K562 (cell line): ENCODE data around the gene DPYSL4. TPM values are rescaled to one million over a fixed set of nuclear protein-coding genes. Genes with fewer than 3 reads are reported as not detected.

ENCODE experiments used
- ATAC-seq: fragments of 200-7000 bp; cut with Tn5 transposase; 3 replicates; pipeline ENCODE4 v1.9.1; 2020; ENCODE audit warnings: moderate library complexity
- BruUV-seq: library from RNA; stranded (reverse); fragments of 400-500 nt; replicated peaks from 2 replicates; lab custom pipeline; 2021; lab: Mats Ljungman, UMichigan
- CTCF ChIA-PET: fragments of 300-600 bp; formaldehyde crosslinking; extraction: SDS; loops from one replicate; lab custom pipeline; 2021; ENCODE audit warnings: low intra/inter-chr PET ratio; lab: Yijun Ruan, JAX
- POLR2A ChIA-PET: fragments of 300-600, 350-650 bp; sonication (Branson Sonifier 250); formaldehyde crosslinking; extraction: SDS; loops from one replicate; lab custom pipeline; 2021; ENCODE audit warnings: antibody characterized with exemption, inconsistent platforms; lab: Yijun Ruan, JAX
- DNase-seq, 4 experiments: peaks; one replicate each; pipeline versions ENCODE4 v3.0.0 to v3.0.0-alpha.2; 2011 to 2018; ENCODE audit warnings: low spot score in 3 of 4, mixed read lengths in 3 of 4; ENCODE audit errors: extremely low read depth in 1 of 4
- FAIRE-seq: peaks from 2 replicates; lab custom pipeline; 2011; peaks lifted over from hg19 to GRCh38; lab: Jason Lieb, UNC
- H2AFZ ChIP-seq: 2 replicates; pipeline ENCODE4 v1.6.0; 2011; ENCODE audit warnings: low read depth, low read length, control low read depth, inconsistent platforms
- H3K27ac ChIP-seq: fragments of 200-600 bp; 3 replicates; pipeline ENCODE4 v1.8.0; 2011; ENCODE audit warnings: low read depth, mild to moderate bottlenecking, control low read depth, inconsistent platforms, low read length, moderate library complexity, mixed read lengths; ENCODE audit errors: extremely low read depth
- H3K27me3 ChIP-seq, 2 experiments: fragments of 300-600 bp in 1 of 2; 2 replicates in 1 of 2; 3 replicates in 1 of 2; pipeline versions ENCODE4 v1.6.0 to v1.8.0; 2011; ENCODE audit warnings: inconsistent platforms in 2 of 2, low read length in 2 of 2, mild to moderate bottlenecking in 1 of 2, mixed read lengths in 1 of 2, moderate library complexity in 1 of 2; ENCODE audit not compliant: control insufficient read depth in 2 of 2, insufficient read depth in 2 of 2
- H3K36me3 ChIP-seq: fragments of 300-600 bp; 3 replicates; pipeline ENCODE4 v1.8.0; 2011; ENCODE audit warnings: mild to moderate bottlenecking, low read length, inconsistent platforms; ENCODE audit not compliant: control insufficient read depth, insufficient read depth
- H3K4me1 ChIP-seq, 2 experiments: fragments of 200-600 bp in 1 of 2; replicated peaks in 1 of 2; 2 replicates in 1 of 2; 3 replicates in 1 of 2; pipeline versions ENCODE4 v1.5.1 to v1.8.0; 2011; ENCODE audit warnings: inconsistent platforms in 2 of 2, low read length in 2 of 2, mild to moderate bottlenecking in 1 of 2, mixed read lengths in 1 of 2, moderate library complexity in 1 of 2; ENCODE audit not compliant: control insufficient read depth in 2 of 2, insufficient read depth in 2 of 2
- H3K4me2 ChIP-seq: 2 replicates; pipeline ENCODE4 v1.6.1; 2011; ENCODE audit warnings: low read length, control low read depth, inconsistent platforms, mixed read lengths; ENCODE audit not compliant: insufficient read depth
- H3K4me3 ChIP-seq: fragments of 200-600 bp; sonication (generic), shearing (Covaris generic); 2 replicates; pipeline ENCODE4 v1.5.1; 2016; ENCODE audit warnings: control low read depth, inconsistent platforms
- H3K79me2 ChIP-seq: fragments of 200-600 bp; 3 replicates; pipeline ENCODE4 v1.8.0; 2011; ENCODE audit warnings: low read length, inconsistent platforms; ENCODE audit not compliant: control insufficient read depth, insufficient read depth
- H3K9ac ChIP-seq, 2 experiments: 2 replicates each; pipeline versions ENCODE4 v1.6.0 to v1.6.1; 2011; ENCODE audit warnings: low read depth in 2 of 2, low read length in 2 of 2, control low read depth in 1 of 2, inconsistent platforms in 1 of 2, mild to moderate bottlenecking in 1 of 2, mixed read lengths in 1 of 2; ENCODE audit not compliant: insufficient read depth in 1 of 2
- H3K9me1 ChIP-seq: one replicate; pipeline ENCODE4 v1.6.0; 2011; ENCODE audit warnings: inconsistent platforms, mild to moderate bottlenecking, low read length, moderate library complexity; ENCODE audit not compliant: control insufficient read depth, insufficient read depth
- H3K9me3 ChIP-seq: replicated peaks from 2 replicates; pipeline ENCODE4 v1.5.1; 2011; ENCODE audit warnings: low read depth, low read length, inconsistent platforms; ENCODE audit not compliant: control insufficient read depth, insufficient read depth
- H4K20me1 ChIP-seq: replicated peaks from 2 replicates; pipeline ENCODE4 v1.6.1; 2011; ENCODE audit warnings: low read length, inconsistent platforms, mixed read lengths; ENCODE audit not compliant: control insufficient read depth, insufficient read depth
- BCL6 ChIP-seq: fragments of 250-450 bp; sonication (Bioruptor Pico); IDR thresholded peaks from 2 replicates; pipeline ENCODE4 v1.4.0; 2020
- NRF1 ChIP-seq, 2 experiments: fragments of 450-650 bp; IDR thresholded peaks in 1 of 2; conservative IDR thresholded peaks in 1 of 2; 2 replicates each; pipeline ENCODE4 v1.6.1; 2014; ENCODE audit warnings: mild to moderate bottlenecking in 2 of 2
- ZNF584 ChIP-seq: fragments of 200-800 bp; sonication (Bioruptor generic); IDR thresholded peaks from 2 replicates; pipeline ENCODE4 v1.6.1; 2016; ENCODE audit warnings: low read depth, mild to moderate bottlenecking, missing genetic modification characterization, missing compliant biosample characterization
- WGBS: fragments of 100-300 bp; shearing (Covaris generic); methylation state at CpG from one replicate; pipeline ENCODE4 v1.1.6; 2016; ENCODE audit warnings: low coverage, mixed read lengths; ENCODE audit not compliant: insufficient coverage; ENCODE audit errors: missing lambda C conversion rate; 5-methylcytosine and 5-hydroxymethylcytosine counted together
- in situ Hi-C: fragments of 300-500 bp; cut with MboI; formaldehyde crosslinking; loops from 4 replicates; pipeline ENCODE4 v1.15.0; 2018; ENCODE audit warnings: inconsistent platforms, mixed read lengths
- intact Hi-C: fragments of 100-400 bp; cut with micrococcal nuclease; formaldehyde crosslinking; loops from 2 replicates; pipeline ENCODE4 v1.14.2; 2022
- polyA plus RNA-seq, 8 experiments: library from polyadenylated mRNA; depleted of rRNA in 4 of 8; stranded (reverse) in 5 of 8; unstranded in 3 of 8; fragments of >200 nt; fragmentation: Nextera tagmentation in 2 of 8; fragmentation: Illumina TruSeq in 1 of 8; extraction: Ambion mirVana in 2 of 8; extraction: Trizol in 1 of 8; gene quantifications; 2 replicates each; pipeline versions ENCODE4 v1.2.1 to v1.2.3, GENCODE V29; 2011 to 2014; ENCODE audit warnings: inconsistent platforms in 1 of 8, missing spikeins in 1 of 8
- total RNA-seq, 7 experiments: library from RNA; depleted of rRNA in 6 of 7; stranded (reverse); fragments of >200 nt in 6 of 7; fragmentation: Illumina TruSeq in 2 of 7; extraction: Trizol in 2 of 7; gene quantifications; 2 replicates each; pipeline versions ENCODE4 v1.2.1 to v1.2.3, GENCODE V29; 2011 to 2021; ENCODE audit warnings: low replicate concordance in 1 of 7

The DPYSL4 gene
- total and polyA plus RNA-seq, 9 of the 15 experiments (the other 6 are each of a cell fraction or from before 2014, with no cell fraction given) = 0.03 TPM; not detected in 8

DNA sequence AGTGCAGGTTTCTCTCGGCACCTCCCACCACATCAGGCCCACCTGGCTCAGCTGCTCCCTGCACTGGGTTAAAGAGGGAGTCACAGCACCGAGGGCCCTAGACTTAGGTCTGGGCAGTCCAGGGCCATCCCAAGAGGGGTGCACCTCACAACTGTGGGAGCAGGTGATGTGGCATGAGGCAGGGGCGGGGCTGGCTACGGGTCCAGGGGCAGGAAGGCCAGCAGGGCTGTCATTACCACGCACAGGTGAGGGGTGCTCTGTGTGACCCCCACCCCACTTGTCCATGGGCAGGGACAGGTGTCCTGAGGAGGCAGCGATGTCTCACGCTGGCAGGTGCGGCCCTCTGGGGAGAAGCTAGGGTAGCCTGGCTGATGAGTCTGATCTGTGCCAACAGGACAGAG, 40.5 kb upstream of the DPYSL4 start:
- DNase-seq = no peak
- Histone ChIP-seq H2AFZ (no peak overlapping the region), H3K4me3 (no peak overlapping the region), H3K4me2 (no peak overlapping the region), H3K9me1 (no peaks in the 10 kb centered on the region), H3K36me3 (no peaks in the 10 kb centered on the region), H3K9me3 (no peaks in the 10 kb centered on the region), H3K27me3 (peaks cover 0 to 40% of the 10 kb centered on the region in 2 experiments; a peak in 3 of 5 replicates), H3K9ac (no peak overlapping the region), H3K4me1 (peaks cover 0 to 5% of the 10 kb centered on the region in 2 experiments; a peak in 2 of 5 replicates), H4K20me1 (no peaks in the 10 kb centered on the region), H3K79me2 (no peaks in the 10 kb centered on the region), H3K27ac (no peak overlapping the region)
- FAIRE-seq = no peak
- in situ Hi-C loops (no loop called here), intact Hi-C loops (no loop called here)
- POLR2A ChIA-PET = interaction anchor here (0.7 kb wide), 1 partner anchor 141 kb away, joined by 3 read pairs; no protein-coding TSS in a partner anchor
- no peak for ATAC-seq
- no peak for TF ChIP-seq ZNF584 (CRISPR knock-in tag)
- CTCF ChIA-PET = no interaction called here
- no TSS peak for BruUV-seq
- WGBS = 0% methylated on average over 4 of the region's 8 CpGs

DNA sequence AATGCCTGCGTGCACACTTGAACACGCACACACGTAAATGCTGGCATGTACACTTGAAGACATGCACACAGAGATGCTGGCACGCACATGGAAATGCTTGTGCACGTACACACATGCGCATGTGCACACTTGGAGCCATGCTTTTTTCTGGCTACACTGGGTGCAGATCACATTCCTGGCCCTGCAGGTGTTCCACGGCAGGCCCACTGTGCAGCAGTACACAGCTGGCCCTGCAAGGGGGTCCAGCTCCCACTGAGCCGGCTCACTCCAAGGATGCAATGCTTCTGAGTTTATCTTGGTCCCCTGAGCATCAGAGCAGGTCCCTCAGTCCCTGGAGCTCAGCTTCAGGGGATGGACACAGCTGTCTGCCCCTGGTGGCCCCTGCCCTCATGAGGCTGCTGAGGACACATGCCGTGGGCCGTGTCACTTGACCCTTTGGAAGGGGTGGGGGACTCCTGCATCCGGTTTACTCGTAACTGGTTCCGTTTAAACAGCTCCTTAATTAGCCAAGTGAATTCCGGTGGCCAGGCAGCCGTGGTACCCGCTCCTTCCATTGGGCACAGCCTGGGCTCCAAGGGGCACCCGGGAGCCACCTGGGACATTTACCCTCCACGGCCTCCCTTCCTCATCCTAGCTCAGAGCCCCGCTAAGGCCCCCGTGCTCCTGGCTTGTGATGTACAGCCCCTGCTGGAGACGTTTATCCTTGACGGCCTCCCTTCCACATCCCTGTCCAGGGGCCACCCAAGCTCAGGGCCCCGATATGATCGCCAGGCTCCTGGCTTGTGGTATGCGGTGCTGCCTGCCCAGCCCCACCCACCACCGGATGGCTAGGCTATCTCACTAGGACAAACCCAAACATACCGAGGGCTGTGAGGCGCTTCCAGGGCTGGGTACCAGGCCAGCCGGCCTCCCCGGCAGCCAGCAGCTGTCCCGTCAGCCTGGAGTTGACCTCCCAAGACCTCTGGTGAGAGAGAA, 39.5 kb upstream of the DPYSL4 start:
- Histone ChIP-seq H3K4me3 (no peak overlapping the region), H3K9me3 (no peaks in the 10 kb centered on the region), H3K4me2 (no peak overlapping the region), H3K9ac (no peak overlapping the region), H4K20me1 (no peaks in the 10 kb centered on the region), H3K4me1 (peaks cover 0 to 5% of the 10 kb centered on the region in 2 experiments; a peak in 1 of 5 replicates), H3K79me2 (no peaks in the 10 kb centered on the region), H3K9me1 (no peaks in the 10 kb centered on the region), H2AFZ (no peak overlapping the region), H3K36me3 (no peaks in the 10 kb centered on the region), H3K27ac (no peak overlapping the region), H3K27me3 (peaks cover 0 to 37% of the 10 kb centered on the region in 2 experiments; a peak in 3 of 5 replicates)
- FAIRE-seq = no peak
- 3% methylated on average over 28 of the region's 31 CpGs for WGBS
- DNase-seq = no peak
- no peak for TF ChIP-seq BCL6 (CRISPR knock-in tag)
- TF ChIP-seq NRF1 (conservative IDR thresholded peaks at IDR 0.05 in 1 of 2, IDR thresholded peaks at IDR 0.05 in 1 of 2) = peak in 1 of 2 experiments; percentile 41; a peak in 1 of 4 replicates
- no peak for ATAC-seq
- no TSS peak for BruUV-seq
- in situ Hi-C loops = no loop called here
- ChIA-PET CTCF (no interaction called here), POLR2A (no interaction called here)
- intact Hi-C loops = no loop called here
